SK-N-SH (cell line): ENCODE results near the gene DIAPH1. TPM values are rescaled to one million over a fixed set of nuclear protein-coding genes. Genes with fewer than 3 reads are reported as not detected.

Experiments
- CTCF ChIA-PET: fragments of 300-600, 350-600 bp; formaldehyde crosslinking; extraction: SDS; loops from one replicate; lab custom pipeline; 2021; lab: Yijun Ruan, JAX
- POLR2A ChIA-PET: fragments of 350-600 bp; sonication (Branson Sonifier 250); formaldehyde crosslinking; extraction: SDS; loops from one replicate; lab custom pipeline; 2020; ENCODE audit warnings: antibody characterized with exemption, inconsistent platforms; lab: Yijun Ruan, JAX
- DNase-seq: peaks from one replicate; pipeline ENCODE4 v3.0.0; 2012
- H2AFZ ChIP-seq: fragments of 200-600 bp; sonication (generic); 2 replicates; pipeline ENCODE4 v1.8.1; 2016; ENCODE audit warnings: antibody characterized with exemption, mild to moderate bottlenecking, low read depth
- H3F3A ChIP-seq: fragments of 200-600 bp; sonication (generic); replicated peaks from 2 replicates; pipeline ENCODE3; 2016; ENCODE audit warnings: antibody characterized with exemption, mild to moderate bottlenecking; ENCODE audit not compliant: insufficient read depth
- H3K27ac ChIP-seq, 2 experiments: fragments of 200-500 bp in 1 of 2; fragments of 200-600 bp in 1 of 2; sonication (Bioruptor generic) in 1 of 2; sonication (generic), shearing (Covaris generic) in 1 of 2; 2 replicates each; pipeline versions ENCODE4 v1.5.1 to v1.6.1; 2014 to 2016; ENCODE audit warnings: low read depth in 2 of 2, inconsistent platforms in 1 of 2, low read length in 1 of 2, mild to moderate bottlenecking in 1 of 2, mixed read lengths in 1 of 2
- H3K27me3 ChIP-seq: fragments of 200-600 bp; sonication (generic), shearing (Covaris generic); 2 replicates; pipeline ENCODE4 v1.6.1; 2016; ENCODE audit warnings: mixed run types; ENCODE audit not compliant: insufficient read depth
- H3K36me3 ChIP-seq, 2 experiments: fragments of 200-500 bp in 1 of 2; fragments of 200-600 bp in 1 of 2; sonication (Bioruptor generic) in 1 of 2; sonication (generic) in 1 of 2; replicated peaks in 1 of 2; 2 replicates each; pipeline versions ENCODE3 to v1.5.1; 2014 to 2016; ENCODE audit warnings: low read length in 1 of 2, mild to moderate bottlenecking in 1 of 2; ENCODE audit not compliant: insufficient read depth in 2 of 2, control insufficient read depth in 1 of 2
- H3K4me1 ChIP-seq, 2 experiments: fragments of 200-500 bp in 1 of 2; fragments of 200-600 bp in 1 of 2; sonication (Bioruptor generic) in 1 of 2; sonication (generic), shearing (Covaris generic) in 1 of 2; 2 replicates each; pipeline versions ENCODE4 v1.5.1 to v1.6.1; 2014 to 2016; ENCODE audit warnings: low read depth in 1 of 2, low read length in 1 of 2, mixed run types in 1 of 2; ENCODE audit not compliant: insufficient read depth in 2 of 2, control insufficient read depth in 1 of 2
- H3K4me2 ChIP-seq: fragments of 200-600 bp; sonication (generic), shearing (Covaris generic); 2 replicates; pipeline ENCODE4 v1.6.1; 2017; ENCODE audit warnings: mixed run types
- H3K4me3 ChIP-seq, 2 experiments: fragments of 200-500 bp in 1 of 2; fragments of 200-600 bp in 1 of 2; sonication (Bioruptor generic) in 1 of 2; sonication (generic), shearing (Covaris generic) in 1 of 2; 2 replicates each; pipeline versions ENCODE4 v1.5.1 to v1.8.1; 2014 to 2016; ENCODE audit warnings: low read depth in 2 of 2, inconsistent platforms in 1 of 2, low read length in 1 of 2, mild to moderate bottlenecking in 1 of 2, mixed read lengths in 1 of 2, moderate library complexity in 1 of 2
- H3K79me2 ChIP-seq: fragments of 200-600 bp; sonication (generic); 2 replicates; pipeline ENCODE4 v1.8.1; 2017; ENCODE audit warnings: mild to moderate bottlenecking; ENCODE audit not compliant: insufficient read depth
- H3K9ac ChIP-seq: fragments of 200-600 bp; sonication (generic); 2 replicates; pipeline ENCODE4 v1.6.1; 2017; ENCODE audit warnings: mixed run types
- H3K9me2 ChIP-seq: fragments of 200-600 bp; sonication (generic); 2 replicates; pipeline ENCODE4 v1.6.1; 2017; ENCODE audit warnings: mixed run types
- H3K9me3 ChIP-seq: fragments of 200-600 bp; sonication (generic); 2 replicates; pipeline ENCODE4 v1.6.1; 2017; ENCODE audit warnings: mixed run types, mild to moderate bottlenecking, moderate library complexity
- H4K20me1 ChIP-seq: fragments of 200-600 bp; sonication (generic); 2 replicates; pipeline ENCODE4 v1.6.1; 2017; ENCODE audit warnings: mild to moderate bottlenecking, mixed run types; ENCODE audit not compliant: insufficient read depth
- CHD2 ChIP-seq: fragments of 150-350 bp; IDR thresholded peaks from 2 replicates; pipeline ENCODE4 v1.6.1; 2018; ENCODE audit warnings: low read length; ENCODE audit not compliant: partially characterized antibody
- EZH2phosphoT487 ChIP-seq: fragments of 200-600 bp; sonication (generic); IDR thresholded peaks from 2 replicates; pipeline ENCODE4 v1.6.1; 2017; ENCODE audit warnings: low read depth, mixed run types, mild to moderate bottlenecking, antibody characterized with exemption, moderate library complexity, borderline replicate concordance
- FOSL2 ChIP-seq: IDR thresholded peaks from 2 replicates; pipeline ENCODE4 v1.4.0; 2012; ENCODE audit warnings: low read depth, mild to moderate bottlenecking, moderate library complexity, borderline replicate concordance
- FOXM1 ChIP-seq: IDR thresholded peaks from 2 replicates; pipeline ENCODE4 v1.4.0; 2012; ENCODE audit warnings: low read depth, mild to moderate bottlenecking
- GABPA ChIP-seq: IDR thresholded peaks from 2 replicates; pipeline ENCODE4 v1.4.0; 2012; ENCODE audit warnings: low read depth, mild to moderate bottlenecking
- GATA2 ChIP-seq: sonication (generic); formaldehyde crosslinking; IDR thresholded peaks from 2 replicates; pipeline ENCODE4 v1.5.0; 2020; ENCODE audit warnings: mild to moderate bottlenecking, missing genetic modification reagents
- MXI1 ChIP-seq: IDR thresholded peaks from 2 replicates; pipeline ENCODE4 v1.6.1; 2012; ENCODE audit warnings: mild to moderate bottlenecking, low read depth, low read length, improper control_type of control experiment
- NFIC ChIP-seq: IDR thresholded peaks from 2 replicates; pipeline ENCODE4 v1.4.0; 2012; ENCODE audit warnings: borderline replicate concordance
- NRF1 ChIP-seq: IDR thresholded peaks from 2 replicates; pipeline ENCODE4 v1.6.1; 2012; ENCODE audit warnings: low read depth, mild to moderate bottlenecking, low read length
- POLR2AphosphoS5 ChIP-seq: IDR thresholded peaks from 2 replicates; pipeline ENCODE4 v1.6.1; 2012; ENCODE audit warnings: low read depth, low read length
- RAD21 ChIP-seq: IDR thresholded peaks from 2 replicates; pipeline ENCODE4 v1.6.1; 2012; ENCODE audit warnings: mild to moderate bottlenecking, low read length
- RFX5 ChIP-seq: IDR thresholded peaks from 2 replicates; pipeline ENCODE4 v1.6.1; 2012; ENCODE audit warnings: mild to moderate bottlenecking, improper control_type of control experiment, low read length
- SIN3A ChIP-seq: IDR thresholded peaks from 2 replicates; pipeline ENCODE4 v1.6.1; 2012; ENCODE audit warnings: low read depth, mild to moderate bottlenecking, low read length, moderate library complexity, borderline replicate concordance
- TAF1 ChIP-seq: IDR thresholded peaks from 2 replicates; pipeline ENCODE4 v1.6.1; 2012; ENCODE audit warnings: low read depth, mild to moderate bottlenecking, low read length, moderate library complexity, borderline replicate concordance
- TCF12 ChIP-seq: IDR thresholded peaks from 2 replicates; pipeline ENCODE4 v1.4.0; 2012
- TEAD4 ChIP-seq: IDR thresholded peaks from 2 replicates; pipeline ENCODE4 v1.4.0; 2012; ENCODE audit warnings: mild to moderate bottlenecking, borderline replicate concordance; ENCODE audit not compliant: insufficient read depth
- YY1 ChIP-seq: IDR thresholded peaks from 2 replicates; pipeline ENCODE4 v1.4.0; 2012; ENCODE audit warnings: low read depth, mild to moderate bottlenecking
- WGBS: methylation state at CpG from one replicate; pipeline ENCODE4 v1.1.6; 2017; ENCODE audit warnings: low lambda C conversion rate; 5-methylcytosine and 5-hydroxymethylcytosine counted together
- polyA plus RNA-seq, 3 experiments: library from polyadenylated mRNA; depleted of rRNA; stranded (reverse); fragments of >200 nt; gene quantifications; 2 replicates each; pipeline ENCODE4 v1.2.3, GENCODE V29; 2012
- TF ChIP-seq, protein P1 (sequence below): IDR thresholded peaks from 2 replicates; pipeline ENCODE4; 2012
- TF ChIP-seq, protein P2 (sequence below): IDR thresholded peaks from 2 replicates; pipeline ENCODE4 v1.4.0; 2012; ENCODE audit warnings: low read depth
- TF ChIP-seq, protein P3 (sequence below): IDR thresholded peaks from 2 replicates; pipeline ENCODE4 v1.4.0; 2012; ENCODE audit warnings: low read depth, borderline replicate concordance
- TF ChIP-seq, protein P4 (sequence below): fragments of 150-350 bp; IDR thresholded peaks from 2 replicates; pipeline ENCODE4 v1.6.1; 2017; ENCODE audit warnings: antibody characterized with exemption, low read length, low read depth, borderline replicate concordance

The DIAPH1 gene
- polyA plus RNA-seq, 1 of the 3 experiments (the other 2 are of a cell fraction): 30.4 TPM

DNA sequence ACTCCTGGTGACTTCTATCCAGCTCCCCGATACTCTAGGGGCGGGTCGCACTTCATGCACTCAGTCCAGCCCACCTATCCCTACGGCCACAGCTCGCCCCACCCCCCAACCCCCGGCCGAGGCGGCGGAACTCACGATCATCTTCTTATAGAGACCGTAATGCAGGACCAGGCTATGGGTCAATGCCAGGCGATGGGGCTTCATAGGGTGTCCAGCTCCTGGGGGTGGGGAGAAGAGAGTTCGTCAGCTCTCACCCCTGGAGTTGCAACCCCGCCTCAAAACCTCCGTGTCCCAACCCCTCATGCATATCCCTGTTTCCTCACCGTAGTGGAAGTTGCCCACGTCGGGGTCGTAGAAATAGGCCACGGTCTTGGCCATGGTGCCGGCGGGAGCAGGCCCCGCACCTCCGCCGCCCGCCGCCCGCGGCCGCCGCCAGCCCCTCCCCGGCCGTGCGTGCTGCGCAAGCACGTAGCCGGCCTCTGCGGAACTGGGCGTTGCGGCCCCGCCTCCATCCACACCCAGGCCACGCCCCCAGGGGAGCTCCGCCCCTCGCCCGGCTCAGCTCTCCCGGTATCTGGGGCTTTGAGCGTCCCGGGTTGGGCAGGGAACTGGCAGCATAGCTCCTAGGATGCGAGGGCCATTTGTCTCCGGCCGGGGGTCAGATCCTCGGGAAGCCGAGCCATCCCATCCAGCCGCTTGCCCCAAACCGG is 17.8 kb upstream of the DIAPH1 start, which contains the start of the genes HDAC3 and RELL2:
Gene HDAC3, minus strand, starts transcription at position 437 of the 710 bp plus-strand sequence. Its CDS starts 59 bp downstream, at position 378.
Gene RELL2, plus strand, starts transcription at position 585 of the 710 bp plus-strand sequence. CDS start 1,229 bp downstream, outside the sequence.
- DNase-seq: peak; percentile 99
- peaks cover 18 to 31% of the 10 kb centered on the region in 2 experiments for H3K36me3 ChIP-seq
- peaks cover 13% of the 10 kb centered on the region for H4K20me1 ChIP-seq
- peaks cover 5 to 28% of the 10 kb centered on the region in 2 experiments; a peak in 3 of 4 replicates for H3K4me1 ChIP-seq
- no peaks in the 10 kb centered on the region for H3K27me3 ChIP-seq
- H3K79me2 ChIP-seq: peaks cover 50% of the 10 kb centered on the region
- CTCF ChIA-PET: interaction anchor here (0.7 to 19.7 kb wide), 12 partner anchors 10 to 324 kb away, joined by 3 to 207 read pairs (median 5); partner anchors contain the start of genes DIAPH1 and FCHSD1
- H3F3A ChIP-seq: no peaks in the 10 kb centered on the region
- H3K9ac ChIP-seq: peak within 1 kb of the TSS; percentile 83
- TF ChIP-seq, protein P1, sequence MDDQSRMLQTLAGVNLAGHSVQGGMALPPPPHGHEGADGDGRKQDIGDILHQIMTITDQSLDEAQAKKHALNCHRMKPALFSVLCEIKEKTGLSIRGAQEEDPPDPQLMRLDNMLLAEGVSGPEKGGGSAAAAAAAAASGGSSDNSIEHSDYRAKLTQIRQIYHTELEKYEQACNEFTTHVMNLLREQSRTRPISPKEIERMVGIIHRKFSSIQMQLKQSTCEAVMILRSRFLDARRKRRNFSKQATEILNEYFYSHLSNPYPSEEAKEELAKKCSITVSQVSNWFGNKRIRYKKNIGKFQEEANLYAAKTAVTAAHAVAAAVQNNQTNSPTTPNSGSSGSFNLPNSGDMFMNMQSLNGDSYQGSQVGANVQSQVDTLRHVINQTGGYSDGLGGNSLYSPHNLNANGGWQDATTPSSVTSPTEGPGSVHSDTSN: no peak
- TF ChIP-seq, protein P2, sequence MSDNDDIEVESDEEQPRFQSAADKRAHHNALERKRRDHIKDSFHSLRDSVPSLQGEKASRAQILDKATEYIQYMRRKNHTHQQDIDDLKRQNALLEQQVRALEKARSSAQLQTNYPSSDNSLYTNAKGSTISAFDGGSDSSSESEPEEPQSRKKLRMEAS: peak; percentile 49; the same call in 1 of the 2 replicates
- TF ChIP-seq MXI1 (peak; percentile 45; the same call in 1 of the 2 replicates), TCF12 (no peak), TAF1 (peak; percentile 61; the same call in 1 of the 2 replicates), YY1 (no peak), GATA2 (CRISPR knock-in tag) (no peak), NRF1 (peak; percentile 72), POLR2AphosphoS5 (peak; percentile 76; the same call in 1 of the 2 replicates)
- H3K4me2 ChIP-seq: peak within 1 kb of the TSS; percentile 99
- peak within 1 kb of the TSS; percentile 66 to 89 for H3K27ac ChIP-seq
- POLR2A ChIA-PET: interaction anchor here (0.9 to 2.9 kb wide), 10 partner anchors 9 to 341 kb away, joined by 3 to 18 read pairs (median 5); partner anchors contain the start of genes DIAPH1, FCHSD1 and PCDH1
- H3K4me3 ChIP-seq: peak within 1 kb of the TSS; percentile 93 to 99
- WGBS: 2% methylated on average over 38 of the region's 55 CpGs
- H2AFZ ChIP-seq: peak within 1 kb of the TSS; percentile 92
- no peaks in the 10 kb centered on the region for H3K9me2 ChIP-seq
- no peaks in the 10 kb centered on the region for H3K9me3 ChIP-seq

DNA sequence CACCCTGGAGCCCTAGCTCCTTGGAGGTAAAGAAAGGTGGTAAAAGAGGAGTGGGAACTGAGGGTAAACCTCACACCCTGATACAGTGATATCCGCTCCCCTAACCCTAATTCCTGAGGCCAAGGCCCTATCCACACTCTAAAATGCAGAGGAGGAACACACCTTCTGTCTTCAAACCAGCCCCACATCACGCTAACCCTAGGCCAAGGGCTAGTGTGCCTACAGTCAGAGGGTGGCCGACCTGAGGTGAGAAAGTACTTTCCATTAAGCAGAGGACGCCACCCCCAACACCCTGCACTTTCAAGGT is 17.3 kb upstream of the DIAPH1 start:
- H3K79me2 ChIP-seq: peaks cover 56% of the 10 kb centered on the region
- peak overlapping the region; percentile 99 for H3K4me2 ChIP-seq
- no peak for DNase-seq
- 8% methylated on average over 2 of the region's 4 CpGs for WGBS
- H3K9ac ChIP-seq: peak overlapping the region; percentile 83
- no peaks in the 10 kb centered on the region for H3K27me3 ChIP-seq
- H3K9me2 ChIP-seq: no peaks in the 10 kb centered on the region
- peaks cover 13% of the 10 kb centered on the region for H4K20me1 ChIP-seq
- ChIA-PET POLR2A (interaction anchor here (1.6 to 2.9 kb wide), 5 partner anchors 12 to 242 kb away, joined by 5 to 18 read pairs (median 10); partner anchors contain the start of genes DIAPH1, FCHSD1 and PCDH1), CTCF (interaction anchor here (1.0 to 19.7 kb wide), 9 partner anchors 11 to 325 kb away, joined by 3 to 207 read pairs (median 5); partner anchors contain the start of genes DIAPH1 and FCHSD1)
- H3K4me1 ChIP-seq: peaks cover 5 to 28% of the 10 kb centered on the region in 2 experiments; a peak in 3 of 4 replicates
- peak overlapping the region; percentile 91 for H2AFZ ChIP-seq
- H3K27ac ChIP-seq: peak overlapping the region in 1 of 2 experiments; percentile 66; a peak in 2 of 4 replicates
- no peaks in the 10 kb centered on the region for H3F3A ChIP-seq
- H3K9me3 ChIP-seq: no peaks in the 10 kb centered on the region
- peak overlapping the region; percentile 93 to 99 for H3K4me3 ChIP-seq
- peaks cover 19 to 31% of the 10 kb centered on the region in 2 experiments for H3K36me3 ChIP-seq
- TF ChIP-seq, protein P3, sequence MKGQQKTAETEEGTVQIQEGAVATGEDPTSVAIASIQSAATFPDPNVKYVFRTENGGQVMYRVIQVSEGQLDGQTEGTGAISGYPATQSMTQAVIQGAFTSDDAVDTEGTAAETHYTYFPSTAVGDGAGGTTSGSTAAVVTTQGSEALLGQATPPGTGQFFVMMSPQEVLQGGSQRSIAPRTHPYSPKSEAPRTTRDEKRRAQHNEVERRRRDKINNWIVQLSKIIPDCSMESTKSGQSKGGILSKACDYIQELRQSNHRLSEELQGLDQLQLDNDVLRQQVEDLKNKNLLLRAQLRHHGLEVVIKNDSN: no peak
- TF ChIP-seq NFIC (no peak), CHD2 (no peak), FOXM1 (no peak), EZH2phosphoT487 (no peak), GABPA (no peak), GATA2 (CRISPR knock-in tag) (no peak), TEAD4 (no peak), SIN3A (no peak), RAD21 (no peak), MXI1 (no peak), RFX5 (no peak), FOSL2 (no peak), POLR2AphosphoS5 (no peak), TCF12 (no peak)
- TF ChIP-seq, protein P2: no peak
- TF ChIP-seq, protein P4, sequence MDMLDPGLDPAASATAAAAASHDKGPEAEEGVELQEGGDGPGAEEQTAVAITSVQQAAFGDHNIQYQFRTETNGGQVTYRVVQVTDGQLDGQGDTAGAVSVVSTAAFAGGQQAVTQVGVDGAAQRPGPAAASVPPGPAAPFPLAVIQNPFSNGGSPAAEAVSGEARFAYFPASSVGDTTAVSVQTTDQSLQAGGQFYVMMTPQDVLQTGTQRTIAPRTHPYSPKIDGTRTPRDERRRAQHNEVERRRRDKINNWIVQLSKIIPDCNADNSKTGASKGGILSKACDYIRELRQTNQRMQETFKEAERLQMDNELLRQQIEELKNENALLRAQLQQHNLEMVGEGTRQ: no peak
- TF ChIP-seq, protein P1: no peak
